SK-N-SH (cell line): ENCODE results near the gene SNAP23. TPM values are rescaled to one million over a fixed set of nuclear protein-coding genes. Genes with fewer than 3 reads are reported as not detected.

Experiments used
- CTCF ChIA-PET: fragments of 300-600, 350-600 bp; formaldehyde crosslinking; extraction: SDS; loops from one replicate; lab custom pipeline; 2021; lab: Yijun Ruan, JAX
- POLR2A ChIA-PET: fragments of 350-600 bp; sonication (Branson Sonifier 250); formaldehyde crosslinking; extraction: SDS; loops from one replicate; lab custom pipeline; 2020; ENCODE audit warnings: antibody characterized with exemption, inconsistent platforms; lab: Yijun Ruan, JAX
- DNase-seq: peaks from one replicate; pipeline ENCODE4 v3.0.0; 2012
- H2AFZ ChIP-seq: fragments of 200-600 bp; sonication (generic); 2 replicates; pipeline ENCODE4 v1.8.1; 2016; ENCODE audit warnings: antibody characterized with exemption, mild to moderate bottlenecking, low read depth
- H3F3A ChIP-seq: fragments of 200-600 bp; sonication (generic); replicated peaks from 2 replicates; pipeline ENCODE3; 2016; ENCODE audit warnings: antibody characterized with exemption, mild to moderate bottlenecking; ENCODE audit not compliant: insufficient read depth
- H3K27ac ChIP-seq, 2 experiments: fragments of 200-500 bp in 1 of 2; fragments of 200-600 bp in 1 of 2; sonication (Bioruptor generic) in 1 of 2; sonication (generic), shearing (Covaris generic) in 1 of 2; 2 replicates each; pipeline versions ENCODE4 v1.5.1 to v1.6.1; 2014 to 2016; ENCODE audit warnings: low read depth in 2 of 2, inconsistent platforms in 1 of 2, low read length in 1 of 2, mild to moderate bottlenecking in 1 of 2, mixed read lengths in 1 of 2
- H3K27me3 ChIP-seq: fragments of 200-600 bp; sonication (generic), shearing (Covaris generic); 2 replicates; pipeline ENCODE4 v1.6.1; 2016; ENCODE audit warnings: mixed run types; ENCODE audit not compliant: insufficient read depth
- H3K36me3 ChIP-seq, 2 experiments: fragments of 200-500 bp in 1 of 2; fragments of 200-600 bp in 1 of 2; sonication (Bioruptor generic) in 1 of 2; sonication (generic) in 1 of 2; replicated peaks in 1 of 2; 2 replicates each; pipeline versions ENCODE3 to v1.5.1; 2014 to 2016; ENCODE audit warnings: low read length in 1 of 2, mild to moderate bottlenecking in 1 of 2; ENCODE audit not compliant: insufficient read depth in 2 of 2, control insufficient read depth in 1 of 2
- H3K4me1 ChIP-seq, 2 experiments: fragments of 200-500 bp in 1 of 2; fragments of 200-600 bp in 1 of 2; sonication (Bioruptor generic) in 1 of 2; sonication (generic), shearing (Covaris generic) in 1 of 2; 2 replicates each; pipeline versions ENCODE4 v1.5.1 to v1.6.1; 2014 to 2016; ENCODE audit warnings: low read depth in 1 of 2, low read length in 1 of 2, mixed run types in 1 of 2; ENCODE audit not compliant: insufficient read depth in 2 of 2, control insufficient read depth in 1 of 2
- H3K4me2 ChIP-seq: fragments of 200-600 bp; sonication (generic), shearing (Covaris generic); 2 replicates; pipeline ENCODE4 v1.6.1; 2017; ENCODE audit warnings: mixed run types
- H3K4me3 ChIP-seq, 2 experiments: fragments of 200-500 bp in 1 of 2; fragments of 200-600 bp in 1 of 2; sonication (Bioruptor generic) in 1 of 2; sonication (generic), shearing (Covaris generic) in 1 of 2; 2 replicates each; pipeline versions ENCODE4 v1.5.1 to v1.8.1; 2014 to 2016; ENCODE audit warnings: low read depth in 2 of 2, inconsistent platforms in 1 of 2, low read length in 1 of 2, mild to moderate bottlenecking in 1 of 2, mixed read lengths in 1 of 2, moderate library complexity in 1 of 2
- H3K79me2 ChIP-seq: fragments of 200-600 bp; sonication (generic); 2 replicates; pipeline ENCODE4 v1.8.1; 2017; ENCODE audit warnings: mild to moderate bottlenecking; ENCODE audit not compliant: insufficient read depth
- H3K9ac ChIP-seq: fragments of 200-600 bp; sonication (generic); 2 replicates; pipeline ENCODE4 v1.6.1; 2017; ENCODE audit warnings: mixed run types
- H3K9me2 ChIP-seq: fragments of 200-600 bp; sonication (generic); 2 replicates; pipeline ENCODE4 v1.6.1; 2017; ENCODE audit warnings: mixed run types
- H3K9me3 ChIP-seq: fragments of 200-600 bp; sonication (generic); 2 replicates; pipeline ENCODE4 v1.6.1; 2017; ENCODE audit warnings: mixed run types, mild to moderate bottlenecking, moderate library complexity
- H4K20me1 ChIP-seq: fragments of 200-600 bp; sonication (generic); 2 replicates; pipeline ENCODE4 v1.6.1; 2017; ENCODE audit warnings: mild to moderate bottlenecking, mixed run types; ENCODE audit not compliant: insufficient read depth
- EZH2phosphoT487 ChIP-seq: fragments of 200-600 bp; sonication (generic); IDR thresholded peaks from 2 replicates; pipeline ENCODE4 v1.6.1; 2017; ENCODE audit warnings: low read depth, mixed run types, mild to moderate bottlenecking, antibody characterized with exemption, moderate library complexity, borderline replicate concordance
- GABPA ChIP-seq: IDR thresholded peaks from 2 replicates; pipeline ENCODE4 v1.4.0; 2012; ENCODE audit warnings: low read depth, mild to moderate bottlenecking
- GATA2 ChIP-seq: sonication (generic); formaldehyde crosslinking; IDR thresholded peaks from 2 replicates; pipeline ENCODE4 v1.5.0; 2020; ENCODE audit warnings: mild to moderate bottlenecking, missing genetic modification reagents
- IRF3 ChIP-seq: fragments of 150-350 bp; IDR thresholded peaks from 2 replicates; pipeline ENCODE4 v1.6.1; 2016; ENCODE audit warnings: mild to moderate bottlenecking, low read depth, low read length
- PBX3 ChIP-seq: IDR thresholded peaks from 2 replicates; pipeline ENCODE4; 2012
- POLR2AphosphoS5 ChIP-seq: IDR thresholded peaks from 2 replicates; pipeline ENCODE4 v1.6.1; 2012; ENCODE audit warnings: low read depth, low read length
- RCOR1 ChIP-seq: fragments of 150-350 bp; IDR thresholded peaks from 2 replicates; pipeline ENCODE4 v1.6.1; 2017; ENCODE audit warnings: antibody characterized with exemption, low read length
- REST ChIP-seq: IDR thresholded peaks from 2 replicates; pipeline ENCODE4 v1.6.1; 2012; ENCODE audit warnings: mild to moderate bottlenecking, low read depth, low read length, moderate library complexity
- SMC3 ChIP-seq: IDR thresholded peaks from 2 replicates; pipeline ENCODE4 v1.6.1; 2012; ENCODE audit warnings: low read depth, low read length, improper control_type of control experiment
- USF1 ChIP-seq: IDR thresholded peaks from 2 replicates; pipeline ENCODE4 v1.4.0; 2012; ENCODE audit warnings: low read depth, borderline replicate concordance
- WGBS: methylation state at CpG from one replicate; pipeline ENCODE4 v1.1.6; 2017; ENCODE audit warnings: low lambda C conversion rate; 5-methylcytosine and 5-hydroxymethylcytosine counted together
- polyA plus RNA-seq, 3 experiments: library from polyadenylated mRNA; depleted of rRNA; stranded (reverse); fragments of >200 nt; gene quantifications; 2 replicates each; pipeline ENCODE4 v1.2.3, GENCODE V29; 2012

Gene SNAP23
- polyA plus RNA-seq, 1 of the 3 experiments (the other 2 are of a cell fraction): 39.2 TPM

GRCh38 chr15:42549032-42549491 lies 53.6 kb downstream of the SNAP23 start:
- Histone ChIP-seq H3K9me2 (no peaks in the 10 kb centered on the region), H3K4me3 (peak overlapping the region; percentile 91 to 99), H2AFZ (peak overlapping the region; percentile 97), H3K27me3 (no peaks in the 10 kb centered on the region), H3K79me2 (peaks cover 79% of the 10 kb centered on the region), H3K9ac (peak overlapping the region; percentile 97), H4K20me1 (no peaks in the 10 kb centered on the region), H3K27ac (peak overlapping the region; percentile 75 to 76), H3K4me1 (peaks cover 11 to 14% of the 10 kb centered on the region in 2 experiments; a peak in 3 of 4 replicates), H3K36me3 (peaks cover 5 to 12% of the 10 kb centered on the region in 2 experiments), H3K9me3 (no peaks in the 10 kb centered on the region), H3K4me2 (peak overlapping the region; percentile 84), H3F3A (peaks cover 4% of the 10 kb centered on the region)
- ChIA-PET POLR2A (interaction anchor here (1.4 kb wide), 1 partner anchor 54 kb away, joined by 6 read pairs; the partner anchor contains the start of gene SNAP23), CTCF (interaction anchor here (1.0 to 1.5 kb wide), 4 partner anchors 20 to 406 kb away, joined by 3 to 4 read pairs (median 4); no protein-coding TSS in a partner anchor)
- 2% methylated on average over 15 of the region's 15 CpGs for WGBS
- DNase-seq: peak; percentile 73
- no peak for TF ChIP-seq IRF3

GRCh38 chr15:42549741-42550392 lies 54.4 kb downstream of the SNAP23 start:
- Histone ChIP-seq H3K27me3 (no peaks in the 10 kb centered on the region), H3K4me1 (peaks cover 11 to 14% of the 10 kb centered on the region in 2 experiments; a peak in 3 of 4 replicates)
- CTCF ChIA-PET: interaction anchor here (1.5 kb wide), 2 partner anchors 102 to 407 kb away, joined by 3 to 4 read pairs; no protein-coding TSS in a partner anchor

More at GRCh38 chr15:42549741-42550392, 54.4 kb downstream of the SNAP23 start:
- no peaks in the 10 kb centered on the region for H3K9me2 ChIP-seq
- DNase-seq: no peak
- POLR2A ChIA-PET: no interaction called here
- TF ChIP-seq USF1: no peak
- TF ChIP-seq EZH2phosphoT487: no peak
- no peak for TF ChIP-seq PBX3
- no peak for TF ChIP-seq POLR2AphosphoS5
- TF ChIP-seq GATA2 (CRISPR knock-in tag): no peak
- TF ChIP-seq RCOR1: no peak
- TF ChIP-seq GABPA: no peak
- no peak for TF ChIP-seq REST
- TF ChIP-seq SMC3: no peak
- H2AFZ ChIP-seq: no peak overlapping the region; the same call in 1 of the 2 replicates
- peaks cover 4% of the 10 kb centered on the region for H3F3A ChIP-seq
- H3K36me3 ChIP-seq: peaks cover 3 to 11% of the 10 kb centered on the region in 2 experiments
- H3K4me3 ChIP-seq: peak overlapping the region; percentile 49 to 91
- H4K20me1 ChIP-seq: no peaks in the 10 kb centered on the region
- H3K9ac ChIP-seq: peak overlapping the region; percentile 97; the same call in 1 of the 2 replicates
- H3K4me2 ChIP-seq: peak overlapping the region; percentile 84
- H3K27ac ChIP-seq: no peak overlapping the region
- no peaks in the 10 kb centered on the region for H3K9me3 ChIP-seq
- WGBS: 72% methylated on average over 12 of the region's 12 CpGs
- H3K79me2 ChIP-seq: peaks cover 87% of the 10 kb centered on the region
